Thyroid gland (tissue), 4 donors: Measurements from ENCODE around the gene HEMK1.
A peak's percentile ranks its signal among the peaks of the same experiment; 100 is the strongest.

Source experiments
- CTCF ChIP-seq, 6 experiments: fragments of 200-600 bp in 3 of 6; fragments of 450-650 bp in 3 of 6; sonication (generic) in 3 of 6; IDR thresholded peaks; one replicate each; pipeline ENCODE4 v1.5.1; 2016 to 2019; ENCODE audit warnings: antibody characterized with exemption in 6 of 6, mild to moderate bottlenecking in 2 of 6, inconsistent platforms in 1 of 6, moderate library complexity in 1 of 6
- POLR2A ChIP-seq, 2 donors: fragments of 450-650 bp; IDR thresholded peaks; one replicate each; pipeline ENCODE4 v1.6.1; 2017; ENCODE audit warnings: antibody characterized with exemption in 2 of 2, mild to moderate bottlenecking in 2 of 2, moderate library complexity in 1 of 2

GRCh38 chr3:50550079-50550736, 19.1 kb upstream of the HEMK1 start:
- no peak for TF ChIP-seq POLR2A (IDR thresholded peaks at IDR 0.05)
- TF ChIP-seq CTCF (IDR thresholded peaks at IDR 0.05): peak; percentile 25 to 81 (median 66)
